OCI-LY3 (cell line): ENCODE data around the gene TRIM37.

ENCODE experiments used
- H2AFZ ChIP-seq: fragments of 200-600, 300-600 bp; shearing (Covaris generic); 2 replicates; pipeline ENCODE4 v1.6.0; 2014; ENCODE audit warnings: antibody characterized with exemption, low read depth, low read length
- H3K27ac ChIP-seq: fragments of 200-600, 300-600 bp; sonication (generic); 2 replicates; pipeline ENCODE4 v1.5.1; 2014; ENCODE audit warnings: mild to moderate bottlenecking, low read length, moderate library complexity, mixed read lengths
- H3K27me3 ChIP-seq: fragments of 200-600, 300-600 bp; sonication (generic); 2 replicates; pipeline ENCODE4 v1.6.1; 2014; ENCODE audit warnings: low read depth, low read length, mixed read lengths
- H3K36me3 ChIP-seq: fragments of 200-600, 300-600 bp; sonication (generic); replicated peaks from 2 replicates; pipeline ENCODE3; 2014; ENCODE audit warnings: low read depth, low read length, mixed read lengths
- H3K4me1 ChIP-seq: fragments of 300-600, 200-600 bp; sonication (generic); 2 replicates; pipeline ENCODE4 v1.6.1; 2014; ENCODE audit warnings: low read length, mixed read lengths
- H3K4me2 ChIP-seq: fragments of 200-600, 300-600 bp; sonication (generic); 2 replicates; pipeline ENCODE4 v1.6.1; 2014; ENCODE audit warnings: low read length, mixed read lengths
- H3K4me3 ChIP-seq: fragments of 300-600, 200-600 bp; sonication (generic); 2 replicates; pipeline ENCODE4 v1.5.1; 2014; ENCODE audit warnings: antibody characterized with exemption, mild to moderate bottlenecking, low read length, moderate library complexity
- H3K79me2 ChIP-seq: fragments of 300-600, 200-600 bp; shearing (Covaris generic); 2 replicates; pipeline ENCODE4 v1.6.1; 2014; ENCODE audit warnings: mild to moderate bottlenecking, low read length, mixed read lengths
- H3K9ac ChIP-seq: fragments of 300-600, 200-600 bp; shearing (Covaris generic); 2 replicates; pipeline ENCODE4 v1.6.0; 2014; ENCODE audit warnings: mild to moderate bottlenecking, low read length, moderate library complexity
- H3K9me3 ChIP-seq: fragments of 200-600, 300-600 bp; shearing (Covaris generic); 2 replicates; pipeline ENCODE4 v1.6.1; 2014; ENCODE audit warnings: low read length, mixed read lengths; ENCODE audit not compliant: insufficient read depth
- H4K20me1 ChIP-seq: fragments of 200-600, 300-600 bp; sonication (generic); 2 replicates; pipeline ENCODE4 v1.6.1; 2016; ENCODE audit warnings: low read length, mixed read lengths; ENCODE audit not compliant: insufficient read depth
- CTCF ChIP-seq: fragments of 200-600, 300-600 bp; sonication (generic); IDR thresholded peaks from 2 replicates; pipeline ENCODE4 v1.5.1; 2014; ENCODE audit warnings: antibody characterized with exemption, low read length, low read depth
- EZH2phosphoT487 ChIP-seq: fragments of 200-600 bp; shearing (Covaris generic); IDR thresholded peaks from 2 replicates; pipeline ENCODE4 v1.6.1; 2018; ENCODE audit warnings: antibody characterized with exemption, mixed run types, low read depth

Gene TRIM37

GRCh38 chr17:58982626-58983025, 124.1 kb downstream of the TRIM37 start:
- no peak for TF ChIP-seq CTCF
- Histone ChIP-seq H3K9me3 (no peaks in the 10 kb centered on the region), H3K27ac (no peak overlapping the region), H3K79me2 (no peaks in the 10 kb centered on the region), H3K36me3 (peaks cover 12% of the 10 kb centered on the region), H3K27me3 (no peaks in the 10 kb centered on the region), H3K9ac (no peak overlapping the region), H3K4me1 (peaks cover 8% of the 10 kb centered on the region), H2AFZ (no peak overlapping the region), H3K4me3 (no peak overlapping the region), H3K4me2 (no peak overlapping the region), H4K20me1 (no peaks in the 10 kb centered on the region)

- Histone ChIP-seq H3K4me3 (no peak overlapping the region), H3K27ac (no peak overlapping the region), H3K9me3 (no peaks in the 10 kb centered on the region), H3K36me3 (peaks cover 12% of the 10 kb centered on the region), H2AFZ (no peak overlapping the region), H3K27me3 (no peaks in the 10 kb centered on the region), H3K4me1 (peaks cover 8% of the 10 kb centered on the region), H4K20me1 (no peaks in the 10 kb centered on the region), H3K4me2 (no peak overlapping the region; the same call in 1 of the 2 replicates), H3K9ac (no peak overlapping the region), H3K79me2 (no peaks in the 10 kb centered on the region)
- TF ChIP-seq EZH2phosphoT487, result no peak
- no peak for TF ChIP-seq CTCF
Measured at GRCh38 chr17:58980706-58981481, 125.8 kb downstream of the TRIM37 start.

- no peaks in the 10 kb centered on the region for H3K9me3 ChIP-seq
- H3K79me2 ChIP-seq, result no peaks in the 10 kb centered on the region
- H3K4me1 ChIP-seq, result peaks cover 19% of the 10 kb centered on the region
- H2AFZ ChIP-seq, result no peak overlapping the region
- H3K36me3 ChIP-seq, result peaks cover 8% of the 10 kb centered on the region
- H3K27ac ChIP-seq, result no peak overlapping the region
- H3K4me2 ChIP-seq, result no peak overlapping the region
- H3K4me3 ChIP-seq, result no peak overlapping the region
- no peaks in the 10 kb centered on the region for H3K27me3 ChIP-seq
- H3K9ac ChIP-seq, result no peak overlapping the region
- no peaks in the 10 kb centered on the region for H4K20me1 ChIP-seq
- TF ChIP-seq CTCF, result no peak
- no peak for TF ChIP-seq EZH2phosphoT487
Measured at GRCh38 chr17:58976541-58976940, 130.1 kb downstream of the TRIM37 start.

- no peak overlapping the region for H3K4me3 ChIP-seq
- H3K9me3 ChIP-seq, result no peaks in the 10 kb centered on the region
- H3K4me2 ChIP-seq, result peak overlapping the region; percentile 34; the same call in 1 of the 2 replicates
- H3K79me2 ChIP-seq, result no peaks in the 10 kb centered on the region
- peaks cover 10% of the 10 kb centered on the region for H3K4me1 ChIP-seq
- no peak overlapping the region for H3K9ac ChIP-seq
- H3K27me3 ChIP-seq, result no peaks in the 10 kb centered on the region
- H3K36me3 ChIP-seq, result peaks cover 6% of the 10 kb centered on the region
- H4K20me1 ChIP-seq, result no peaks in the 10 kb centered on the region
- no peak overlapping the region for H2AFZ ChIP-seq
- H3K27ac ChIP-seq, result no peak overlapping the region
- TF ChIP-seq EZH2phosphoT487, result no peak
- TF ChIP-seq CTCF, result no peak
Measured at GRCh38 chr17:58974354-58974753, 132.3 kb downstream of the TRIM37 start.
